ENCODE data around the gene BEND6. TPM values are rescaled to one million over a fixed set of nuclear protein-coding genes. Genes with fewer than 3 reads are reported as not detected.

The BEND6 gene
- total and polyA plus RNA-seq, 10 of the 15 experiments (the other 5 are each of a cell fraction or from before 2014, with no cell fraction given), result 0.79 to 2.8 (median 1.6) TPM

DNA sequence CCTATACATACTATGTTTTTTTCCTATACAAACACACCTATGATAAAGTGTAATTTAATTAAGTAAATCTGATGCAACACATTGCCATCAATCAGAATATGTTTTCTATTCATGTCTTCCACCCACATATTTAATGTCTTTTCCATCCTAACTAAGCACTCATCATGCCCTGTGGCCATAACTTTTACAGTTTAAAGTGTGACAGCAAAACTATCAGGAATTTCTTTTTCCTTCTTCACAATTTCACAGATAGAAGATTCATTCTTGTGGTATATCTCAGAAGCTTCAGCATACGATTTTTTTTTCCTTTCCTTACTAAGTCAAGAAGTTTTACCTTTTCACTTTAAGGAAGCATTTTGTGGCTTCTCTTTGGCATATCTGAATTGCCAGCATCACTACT is 7.0 kb upstream of the BEND6 start:
- Histone ChIP-seq H3K36me3 (ENCODE audit: control insufficient read depth in 2 of 2, insufficient read depth in 2 of 2, low read length in 1 of 2) (no peaks in the 10 kb centered on the region), H3K27ac (ENCODE audit: control insufficient read depth, insufficient read depth) (no peak overlapping the region), H3K4me3 (no peak overlapping the region), H3K4me2 (ENCODE audit: control insufficient read depth, insufficient read depth) (no peak overlapping the region), H2AFZ (ENCODE audit: control insufficient read depth, low read depth, low read length) (no peak overlapping the region), H3K27me3 (replicated peaks in 1 of 2; ENCODE audit: control insufficient read depth in 2 of 2, insufficient read depth in 2 of 2, low read length in 1 of 2) (no peaks in the 10 kb centered on the region), H4K20me1 (ENCODE audit: control insufficient read depth, insufficient read depth) (no peaks in the 10 kb centered on the region), H3K9ac (ENCODE audit: control insufficient read depth, insufficient read depth, low read length) (no peak overlapping the region), H3K79me2 (ENCODE audit: control insufficient read depth, insufficient read depth, low read length) (peaks cover 2% of the 10 kb centered on the region), H3K9me3 (replicated peaks; ENCODE audit: control insufficient read depth, insufficient read depth, low read length) (no peaks in the 10 kb centered on the region), H3K4me1 (ENCODE audit: control insufficient read depth, insufficient read depth, low read length) (peaks cover 10% of the 10 kb centered on the region)
- SMC1A ChIA-PET (ENCODE audit: uncharacterized antibody, unreplicated experiment), result no interaction called here
- DNase-seq (ENCODE audit: low read depth, low spot score) (no peak), ATAC-seq (no peak), FAIRE-seq (no peak)
- in situ Hi-C loops (cut with MboI), result no loop called here
- intact Hi-C loops (cut with micrococcal nuclease; ENCODE audit: unreplicated experiment), result no loop called here
- TF ChIP-seq ZNF384 (IDR thresholded peaks at IDR 0.05; ENCODE audit: borderline replicate concordance, low read depth, low read length), result no peak
- TF ChIP-seq, protein P1, sequence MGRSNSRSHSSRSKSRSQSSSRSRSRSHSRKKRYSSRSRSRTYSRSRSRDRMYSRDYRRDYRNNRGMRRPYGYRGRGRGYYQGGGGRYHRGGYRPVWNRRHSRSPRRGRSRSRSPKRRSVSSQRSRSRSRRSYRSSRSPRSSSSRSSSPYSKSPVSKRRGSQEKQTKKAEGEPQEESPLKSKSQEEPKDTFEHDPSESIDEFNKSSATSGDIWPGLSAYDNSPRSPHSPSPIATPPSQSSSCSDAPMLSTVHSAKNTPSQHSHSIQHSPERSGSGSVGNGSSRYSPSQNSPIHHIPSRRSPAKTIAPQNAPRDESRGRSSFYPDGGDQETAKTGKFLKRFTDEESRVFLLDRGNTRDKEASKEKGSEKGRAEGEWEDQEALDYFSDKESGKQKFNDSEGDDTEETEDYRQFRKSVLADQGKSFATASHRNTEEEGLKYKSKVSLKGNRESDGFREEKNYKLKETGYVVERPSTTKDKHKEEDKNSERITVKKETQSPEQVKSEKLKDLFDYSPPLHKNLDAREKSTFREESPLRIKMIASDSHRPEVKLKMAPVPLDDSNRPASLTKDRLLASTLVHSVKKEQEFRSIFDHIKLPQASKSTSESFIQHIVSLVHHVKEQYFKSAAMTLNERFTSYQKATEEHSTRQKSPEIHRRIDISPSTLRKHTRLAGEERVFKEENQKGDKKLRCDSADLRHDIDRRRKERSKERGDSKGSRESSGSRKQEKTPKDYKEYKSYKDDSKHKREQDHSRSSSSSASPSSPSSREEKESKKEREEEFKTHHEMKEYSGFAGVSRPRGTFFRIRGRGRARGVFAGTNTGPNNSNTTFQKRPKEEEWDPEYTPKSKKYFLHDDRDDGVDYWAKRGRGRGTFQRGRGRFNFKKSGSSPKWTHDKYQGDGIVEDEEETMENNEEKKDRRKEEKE (IDR thresholded peaks at IDR 0.05), result no peak
- TF ChIP-seq NR2C2 (IDR thresholded peaks at IDR 0.05; ENCODE audit: borderline replicate concordance, control insufficient read depth, insufficient read length, low read depth), result no peak
- TF ChIP-seq HDGF (IDR thresholded peaks at IDR 0.05), result no peak
- TF ChIP-seq RBBP5 (conservative IDR thresholded peaks at IDR 0.05), result no peak
- TF ChIP-seq MEF2B (IDR thresholded peaks at IDR 0.05; ENCODE audit: partially characterized antibody, poor library complexity, severe bottlenecking), result no peak
- TF ChIP-seq, protein P2, sequence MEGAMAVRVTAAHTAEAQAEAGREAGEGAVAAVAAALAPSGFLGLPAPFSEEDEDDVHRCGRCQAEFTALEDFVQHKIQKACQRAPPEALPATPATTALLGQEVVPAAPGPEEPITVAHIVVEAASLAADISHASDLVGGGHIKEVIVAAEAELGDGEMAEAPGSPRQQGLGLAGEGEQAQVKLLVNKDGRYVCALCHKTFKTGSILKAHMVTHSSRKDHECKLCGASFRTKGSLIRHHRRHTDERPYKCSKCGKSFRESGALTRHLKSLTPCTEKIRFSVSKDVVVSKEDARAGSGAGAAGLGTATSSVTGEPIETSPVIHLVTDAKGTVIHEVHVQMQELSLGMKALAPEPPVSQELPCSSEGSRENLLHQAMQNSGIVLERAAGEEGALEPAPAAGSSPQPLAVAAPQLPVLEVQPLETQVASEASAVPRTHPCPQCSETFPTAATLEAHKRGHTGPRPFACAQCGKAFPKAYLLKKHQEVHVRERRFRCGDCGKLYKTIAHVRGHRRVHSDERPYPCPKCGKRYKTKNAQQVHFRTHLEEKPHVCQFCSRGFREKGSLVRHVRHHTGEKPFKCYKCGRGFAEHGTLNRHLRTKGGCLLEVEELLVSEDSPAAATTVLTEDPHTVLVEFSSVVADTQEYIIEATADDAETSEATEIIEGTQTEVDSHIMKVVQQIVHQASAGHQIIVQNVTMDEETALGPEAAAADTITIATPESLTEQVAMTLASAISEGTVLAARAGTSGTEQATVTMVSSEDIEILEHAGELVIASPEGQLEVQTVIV (IDR thresholded peaks at IDR 0.05; ENCODE audit: borderline replicate concordance, partially characterized antibody), result no peak
- no peak for TF ChIP-seq BRCA1 (IDR thresholded peaks at IDR 0.05; ENCODE audit: low read depth, low read length)
- TF ChIP-seq MYB (IDR thresholded peaks at IDR 0.05; ENCODE audit: borderline replicate concordance, low read depth, low read length), result no peak
- POLR2A ChIA-PET, result interaction anchor here (1.0 kb wide), 1 partner anchor 11 kb away, joined by 3 read pairs; no protein-coding TSS in a partner anchor
- BruUV-seq (replicated peaks), result no TSS peak
- RAD21 ChIA-PET (ENCODE audit: unreplicated experiment), result no interaction called here
- CTCF ChIA-PET, result interaction anchor here (0.7 to 1.3 kb wide), 2 partner anchors 10 to 73 kb away, joined by 3 read pairs; no protein-coding TSS in a partner anchor
- 7% methylated on average over 1 of the region's 1 CpG for WGBS (ENCODE audit: insufficient coverage, insufficient replicate concordance, low lambda C conversion rate, missing lambda C conversion rate)
